ENCODE results near the gene AHSA1.

- TF ChIP-seq RELA (IDR thresholded peaks at IDR 0.05; ENCODE audit: borderline replicate concordance, partially characterized antibody) (no peak), TARDBP (IDR thresholded peaks at IDR 0.05; ENCODE audit: borderline replicate concordance) (no peak), POLR2A (IDR thresholded peaks at IDR 0.05; ENCODE audit: low read depth, low read length) (no peak), PAX8 (IDR thresholded peaks at IDR 0.05) (no peak), CHD2 (IDR thresholded peaks at IDR 0.05; ENCODE audit: borderline replicate concordance, low read depth, low read length) (no peak), SREBF2 (IDR thresholded peaks at IDR 0.05; ENCODE audit: low read length) (no peak), NFIC (IDR thresholded peaks at IDR 0.05; ENCODE audit: low read depth, low read length) (no peak), EZH2 (IDR thresholded peaks at IDR 0.05; ENCODE audit: borderline replicate concordance, control insufficient read depth, low read depth, low read length) (no peak)
- TF ChIP-seq, protein P1, sequence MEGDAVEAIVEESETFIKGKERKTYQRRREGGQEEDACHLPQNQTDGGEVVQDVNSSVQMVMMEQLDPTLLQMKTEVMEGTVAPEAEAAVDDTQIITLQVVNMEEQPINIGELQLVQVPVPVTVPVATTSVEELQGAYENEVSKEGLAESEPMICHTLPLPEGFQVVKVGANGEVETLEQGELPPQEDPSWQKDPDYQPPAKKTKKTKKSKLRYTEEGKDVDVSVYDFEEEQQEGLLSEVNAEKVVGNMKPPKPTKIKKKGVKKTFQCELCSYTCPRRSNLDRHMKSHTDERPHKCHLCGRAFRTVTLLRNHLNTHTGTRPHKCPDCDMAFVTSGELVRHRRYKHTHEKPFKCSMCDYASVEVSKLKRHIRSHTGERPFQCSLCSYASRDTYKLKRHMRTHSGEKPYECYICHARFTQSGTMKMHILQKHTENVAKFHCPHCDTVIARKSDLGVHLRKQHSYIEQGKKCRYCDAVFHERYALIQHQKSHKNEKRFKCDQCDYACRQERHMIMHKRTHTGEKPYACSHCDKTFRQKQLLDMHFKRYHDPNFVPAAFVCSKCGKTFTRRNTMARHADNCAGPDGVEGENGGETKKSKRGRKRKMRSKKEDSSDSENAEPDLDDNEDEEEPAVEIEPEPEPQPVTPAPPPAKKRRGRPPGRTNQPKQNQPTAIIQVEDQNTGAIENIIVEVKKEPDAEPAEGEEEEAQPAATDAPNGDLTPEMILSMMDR (IDR thresholded peaks at IDR 0.05 in 2 of 3, conservative IDR thresholded peaks at IDR 0.05 in 1 of 3; ENCODE audit: control insufficient read depth in 2 of 3, extremely low read depth in 1 of 3, insufficient read depth in 1 of 3, low read depth in 3 of 3, low read length in 3 of 3), result no peak
- TF ChIP-seq, protein P2, sequence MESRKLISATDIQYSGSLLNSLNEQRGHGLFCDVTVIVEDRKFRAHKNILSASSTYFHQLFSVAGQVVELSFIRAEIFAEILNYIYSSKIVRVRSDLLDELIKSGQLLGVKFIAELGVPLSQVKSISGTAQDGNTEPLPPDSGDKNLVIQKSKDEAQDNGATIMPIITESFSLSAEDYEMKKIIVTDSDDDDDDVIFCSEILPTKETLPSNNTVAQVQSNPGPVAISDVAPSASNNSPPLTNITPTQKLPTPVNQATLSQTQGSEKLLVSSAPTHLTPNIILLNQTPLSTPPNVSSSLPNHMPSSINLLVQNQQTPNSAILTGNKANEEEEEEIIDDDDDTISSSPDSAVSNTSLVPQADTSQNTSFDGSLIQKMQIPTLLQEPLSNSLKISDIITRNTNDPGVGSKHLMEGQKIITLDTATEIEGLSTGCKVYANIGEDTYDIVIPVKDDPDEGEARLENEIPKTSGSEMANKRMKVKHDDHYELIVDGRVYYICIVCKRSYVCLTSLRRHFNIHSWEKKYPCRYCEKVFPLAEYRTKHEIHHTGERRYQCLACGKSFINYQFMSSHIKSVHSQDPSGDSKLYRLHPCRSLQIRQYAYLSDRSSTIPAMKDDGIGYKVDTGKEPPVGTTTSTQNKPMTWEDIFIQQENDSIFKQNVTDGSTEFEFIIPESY (IDR thresholded peaks at IDR 0.05), result no peak
Observed at GRCh38 chr14:77424862-77425261, 33.0 kb upstream of the AHSA1 start.

Data from GM12878 (cell line).